Peyer's patch (tissue), 4 donors: ENCODE results near the gene KRT40. TPM values are rescaled to one million over a fixed set of nuclear protein-coding genes. Genes with fewer than 3 reads are reported as not detected.

Experiments used
- DNase-seq, 3 donors: peaks; one replicate each; pipeline ENCODE4 v3.0.0-alpha.2; 2017 to 2019
- H3K27ac ChIP-seq, 4 donors: fragments of 200-600 bp; sonication (generic); one replicate each; pipeline ENCODE4 v1.5.1; 2016 to 2019
- H3K27me3 ChIP-seq, 2 donors: fragments of 200-600 bp; sonication (generic); one replicate each; pipeline ENCODE4 v1.5.1; 2019
- H3K36me3 ChIP-seq, 3 donors: fragments of 200-600 bp; sonication (generic); one replicate each; pipeline ENCODE4 v1.5.1; 2016 to 2019
- H3K4me1 ChIP-seq, 4 donors: fragments of 200-600 bp; sonication (generic); one replicate each; pipeline ENCODE4 v1.5.1; 2016 to 2019
- H3K4me3 ChIP-seq, 4 donors: fragments of 200-600 bp; sonication (generic); 1 replicate in 3 of 4; 2 replicates in 1 of 4; pipeline ENCODE4 v1.5.1; 2016 to 2019; ENCODE audit warnings: mild to moderate bottlenecking in 1 of 4
- H3K9me3 ChIP-seq, 4 donors: fragments of 200-600 bp; sonication (generic); one replicate each; pipeline ENCODE4 v1.5.1; 2016 to 2019; ENCODE audit warnings: mild to moderate bottlenecking in 1 of 4
- POLR2A ChIP-seq, 2 donors: fragments of 450-650 bp; IDR thresholded peaks; one replicate each; pipeline ENCODE4 v1.5.1; 2017; ENCODE audit warnings: antibody characterized with exemption in 2 of 2, mild to moderate bottlenecking in 2 of 2, moderate library complexity in 2 of 2
- total RNA-seq, 4 donors: library from RNA; depleted of rRNA; stranded (reverse); fragments of >200 nt; gene quantifications; one replicate each; pipeline ENCODE4 v1.1.0, GENCODE V29; 2016
- TF ChIP-seq, protein P1 (sequence below), 6 experiments: fragments of 450-650 bp in 4 of 6; fragments of 200-600 bp in 2 of 6; sonication (generic) in 1 of 6; IDR thresholded peaks; one replicate each; pipeline ENCODE4 v1.5.1; 2017 to 2019; ENCODE audit warnings: antibody characterized with exemption in 6 of 6, mild to moderate bottlenecking in 3 of 6, moderate library complexity in 1 of 6

KRT40 gene
- total RNA-seq, 4 donors from 2014 or later: 0.88 to 1.0 (median 0.94) TPM; not detected in 1

GRCh38 chr17:41012326-41013120, 28.4 kb upstream of the KRT40 start:
- no peak overlapping the region for H3K27ac ChIP-seq
- H3K36me3 ChIP-seq: no peaks in the 10 kb centered on the region
- H3K27me3 ChIP-seq: no peaks in the 10 kb centered on the region
- TF ChIP-seq, protein P1, sequence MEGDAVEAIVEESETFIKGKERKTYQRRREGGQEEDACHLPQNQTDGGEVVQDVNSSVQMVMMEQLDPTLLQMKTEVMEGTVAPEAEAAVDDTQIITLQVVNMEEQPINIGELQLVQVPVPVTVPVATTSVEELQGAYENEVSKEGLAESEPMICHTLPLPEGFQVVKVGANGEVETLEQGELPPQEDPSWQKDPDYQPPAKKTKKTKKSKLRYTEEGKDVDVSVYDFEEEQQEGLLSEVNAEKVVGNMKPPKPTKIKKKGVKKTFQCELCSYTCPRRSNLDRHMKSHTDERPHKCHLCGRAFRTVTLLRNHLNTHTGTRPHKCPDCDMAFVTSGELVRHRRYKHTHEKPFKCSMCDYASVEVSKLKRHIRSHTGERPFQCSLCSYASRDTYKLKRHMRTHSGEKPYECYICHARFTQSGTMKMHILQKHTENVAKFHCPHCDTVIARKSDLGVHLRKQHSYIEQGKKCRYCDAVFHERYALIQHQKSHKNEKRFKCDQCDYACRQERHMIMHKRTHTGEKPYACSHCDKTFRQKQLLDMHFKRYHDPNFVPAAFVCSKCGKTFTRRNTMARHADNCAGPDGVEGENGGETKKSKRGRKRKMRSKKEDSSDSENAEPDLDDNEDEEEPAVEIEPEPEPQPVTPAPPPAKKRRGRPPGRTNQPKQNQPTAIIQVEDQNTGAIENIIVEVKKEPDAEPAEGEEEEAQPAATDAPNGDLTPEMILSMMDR (IDR thresholded peaks at IDR 0.05): no peak
- TF ChIP-seq POLR2A (IDR thresholded peaks at IDR 0.05): no peak
- no peaks in the 10 kb centered on the region for H3K4me1 ChIP-seq
- H3K9me3 ChIP-seq: no peaks in the 10 kb centered on the region
- H3K4me3 ChIP-seq: no peak overlapping the region
- DNase-seq: no peak

DNA sequence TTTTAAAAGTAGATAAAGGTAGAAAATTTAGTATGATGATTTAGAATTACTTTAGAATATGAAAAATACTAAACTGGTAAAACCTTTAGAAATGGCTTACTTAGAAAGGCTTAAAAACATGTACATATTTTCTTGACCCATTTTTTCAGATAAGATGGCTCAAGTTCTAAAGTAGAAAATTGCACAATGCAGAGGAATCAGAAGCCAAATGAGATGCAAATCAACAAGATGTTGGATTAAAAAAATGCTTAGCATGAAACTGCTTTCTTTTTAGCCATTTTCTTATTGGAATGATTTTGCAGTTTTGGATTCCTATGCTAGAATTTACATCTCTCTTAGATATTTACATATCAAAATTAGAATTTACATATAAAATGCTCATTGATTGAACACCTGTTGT, 26.3 kb upstream of the KRT40 start:
- H3K4me1 ChIP-seq: no peaks in the 10 kb centered on the region
- no peak overlapping the region for H3K4me3 ChIP-seq
- no peaks in the 10 kb centered on the region for H3K9me3 ChIP-seq
- no peaks in the 10 kb centered on the region for H3K27me3 ChIP-seq
- TF ChIP-seq, protein P1 (IDR thresholded peaks at IDR 0.05): no peak
- no peak for TF ChIP-seq POLR2A (IDR thresholded peaks at IDR 0.05)
- DNase-seq: no peak
- H3K27ac ChIP-seq: no peak overlapping the region
- no peaks in the 10 kb centered on the region for H3K36me3 ChIP-seq

DNA sequence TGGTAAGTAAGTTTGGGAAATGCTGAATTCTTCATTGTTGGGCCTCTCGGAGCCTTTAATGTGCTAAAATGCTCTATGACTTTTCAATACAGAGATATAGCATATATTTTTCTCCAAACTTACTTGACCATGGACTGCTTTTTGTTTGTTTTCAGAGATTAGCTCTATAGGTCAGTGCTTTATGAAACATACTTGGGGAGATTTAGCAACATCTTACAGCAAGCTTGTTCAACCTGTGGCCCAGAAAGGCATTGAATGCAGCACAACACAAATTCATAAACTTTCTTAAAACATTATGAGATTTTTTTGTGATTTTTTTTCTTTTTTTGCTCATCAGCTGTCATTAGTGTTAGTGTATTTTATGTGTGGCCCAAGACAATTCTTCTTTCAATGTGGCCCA, 25.8 kb upstream of the KRT40 start:
- Histone ChIP-seq H3K4me1 (no peaks in the 10 kb centered on the region), H3K9me3 (no peaks in the 10 kb centered on the region), H3K27ac (no peak overlapping the region), H3K36me3 (no peaks in the 10 kb centered on the region), H3K4me3 (no peak overlapping the region), H3K27me3 (no peaks in the 10 kb centered on the region)
- DNase-seq: no peak
- no peak for TF ChIP-seq POLR2A (IDR thresholded peaks at IDR 0.05)
- TF ChIP-seq, protein P1 (IDR thresholded peaks at IDR 0.05): no peak

- Histone ChIP-seq H3K9me3 (no peaks in the 10 kb centered on the region), H3K4me3 (no peak overlapping the region), H3K27ac (no peak overlapping the region), H3K4me1 (no peaks in the 10 kb centered on the region), H3K27me3 (no peaks in the 10 kb centered on the region), H3K36me3 (no peaks in the 10 kb centered on the region)
- TF ChIP-seq, protein P1 (IDR thresholded peaks at IDR 0.05): no peak
- TF ChIP-seq POLR2A (IDR thresholded peaks at IDR 0.05): no peak
- DNase-seq: no peak
Observed at GRCh38 chr17:41009301-41009760, 25.2 kb upstream of the KRT40 start.

DNA sequence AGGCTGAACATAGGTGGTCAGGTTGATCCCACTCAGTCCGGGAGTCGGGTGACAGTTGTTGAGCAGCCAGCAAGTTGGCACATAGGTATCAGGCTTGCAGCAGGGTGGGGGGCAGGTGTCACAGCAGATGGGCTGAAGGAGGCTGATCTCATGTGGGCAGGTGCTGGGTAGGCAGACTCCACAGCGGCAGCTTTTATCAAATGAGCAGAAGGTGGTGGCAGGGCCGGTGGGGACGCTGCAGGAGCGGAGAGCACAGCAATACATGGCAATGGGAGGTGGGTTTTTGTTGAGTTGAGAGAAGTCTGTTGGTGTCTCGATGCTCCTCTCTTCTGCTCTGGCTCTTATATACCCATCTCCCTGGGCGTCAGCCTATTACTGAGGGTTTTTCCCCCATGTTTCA, 24.7 kb upstream of the KRT40 start, which contains the start of gene KRTAP3-1:
KRTAP3-1 (minus strand) TSS at position 318 of the 400 bp plus-strand sequence; CDS start at position 264, 54 bp downstream.
- H3K4me3 ChIP-seq: no peak within 1 kb of the TSS
- no peaks in the 10 kb centered on the region for H3K27me3 ChIP-seq
- DNase-seq: no peak
- no peaks in the 10 kb centered on the region for H3K36me3 ChIP-seq
- TF ChIP-seq, protein P1 (IDR thresholded peaks at IDR 0.05): no peak
- no peak for TF ChIP-seq POLR2A (IDR thresholded peaks at IDR 0.05)
- no peaks in the 10 kb centered on the region for H3K9me3 ChIP-seq
- no peak within 1 kb of the TSS for H3K27ac ChIP-seq
- no peaks in the 10 kb centered on the region for H3K4me1 ChIP-seq
